Progenitor cell of endocrine pancreas (in vitro differentiated cells): ENCODE data around the gene NFIX. TPM values are rescaled to one million over a fixed set of nuclear protein-coding genes. Genes with fewer than 3 reads are reported as not detected.

Source experiments
- DNase-seq: peaks from one replicate; pipeline ENCODE4 v3.0.0; 2021; ENCODE audit warnings: low spot score; ENCODE audit not compliant: unreplicated experiment
- H3K27ac Mint-ChIP-seq: 2 replicates; pipeline ENCODE4 v1.8.0; 2021; ENCODE audit warnings: mild to moderate bottlenecking, moderate library complexity, mixed read lengths
- H3K27me3 Mint-ChIP-seq: 2 replicates; pipeline ENCODE4 v1.8.0; 2021; ENCODE audit warnings: mixed read lengths
- H3K36me3 Mint-ChIP-seq: 2 replicates; pipeline ENCODE4 v1.8.0; 2022; ENCODE audit warnings: mixed read lengths; ENCODE audit not compliant: insufficient read depth
- H3K4me1 Mint-ChIP-seq: 2 replicates; pipeline ENCODE4 v1.8.0; 2021; ENCODE audit warnings: low read depth, mixed read lengths
- H3K4me3 Mint-ChIP-seq: 2 replicates; pipeline ENCODE4 v1.8.0; 2021; ENCODE audit warnings: low read depth, mild to moderate bottlenecking, moderate library complexity, mixed read lengths
- H3K9me3 Mint-ChIP-seq: 2 replicates; pipeline ENCODE4 v1.8.0; 2021; ENCODE audit warnings: low read depth, mixed read lengths
- CTCF ChIP-seq: fragments of 200-600 bp; sonication (generic); IDR thresholded peaks from one replicate; pipeline ENCODE4 v1.5.0; 2021; ENCODE audit warnings: antibody characterized with exemption, mild to moderate bottlenecking; ENCODE audit not compliant: unreplicated experiment
- total RNA-seq: library from RNA; stranded (reverse); gene quantifications from 2 replicates; pipeline ENCODE4 v1.2.1, GENCODE V29; 2021

Gene NFIX
- total RNA-seq, 1 donor from 2014 or later, result 0.46 TPM

GRCh38 chr19:13104848-13105711 lies 109.8 kb downstream of the NFIX start:
- H3K27ac Mint-ChIP-seq, result no peak overlapping the region
- peaks cover 2% of the 10 kb centered on the region for H3K36me3 Mint-ChIP-seq
- H3K27me3 Mint-ChIP-seq, result peaks cover 10% of the 10 kb centered on the region
- H3K9me3 Mint-ChIP-seq, result no peaks in the 10 kb centered on the region
- no peak for TF ChIP-seq CTCF
- no peaks in the 10 kb centered on the region for H3K4me1 Mint-ChIP-seq
- H3K4me3 Mint-ChIP-seq, result no peak overlapping the region
- no peak for DNase-seq

DNA sequence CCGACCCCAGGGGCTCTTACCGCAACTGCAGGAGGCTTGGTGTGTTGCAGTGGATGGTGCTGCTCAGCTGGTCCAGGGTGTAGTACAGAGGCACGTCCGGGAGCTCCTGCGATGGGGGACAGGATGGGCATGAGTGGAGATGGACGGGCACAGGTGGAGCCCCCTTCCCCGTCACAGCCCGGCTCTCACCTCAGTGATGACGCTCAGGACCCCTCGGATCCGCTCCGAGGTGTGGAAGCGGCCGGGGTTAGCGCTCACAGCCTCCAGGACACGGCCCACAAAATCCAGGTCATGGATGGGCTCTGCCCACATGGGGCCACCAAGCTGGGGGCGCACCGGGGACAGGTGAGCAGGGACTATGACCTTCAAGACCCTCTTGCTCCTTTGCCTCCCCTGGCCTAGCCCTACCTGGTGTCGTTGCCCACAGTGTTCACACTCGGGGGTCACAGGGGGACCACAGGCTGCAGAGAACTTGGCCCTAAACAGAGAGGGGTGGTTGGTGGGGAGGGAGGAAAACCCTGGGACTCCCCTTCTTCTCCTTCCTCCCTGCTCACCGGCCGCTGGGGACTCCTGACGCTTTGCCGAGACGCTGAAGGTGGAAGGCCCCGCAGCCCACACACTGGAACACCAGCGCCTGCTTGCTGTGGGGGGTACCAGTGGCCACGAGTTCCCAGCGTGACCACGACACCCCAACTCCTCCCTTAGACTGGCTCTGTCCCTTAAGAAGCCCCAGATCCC lies 114.3 kb downstream of the NFIX start:
- no peak for DNase-seq
- no peak for TF ChIP-seq CTCF
- H3K27ac Mint-ChIP-seq, result no peak overlapping the region
- peaks cover 2% of the 10 kb centered on the region for H3K36me3 Mint-ChIP-seq
- H3K4me3 Mint-ChIP-seq, result no peak overlapping the region
- no peaks in the 10 kb centered on the region for H3K4me1 Mint-ChIP-seq
- no peaks in the 10 kb centered on the region for H3K9me3 Mint-ChIP-seq
- H3K27me3 Mint-ChIP-seq, result no peaks in the 10 kb centered on the region

DNA sequence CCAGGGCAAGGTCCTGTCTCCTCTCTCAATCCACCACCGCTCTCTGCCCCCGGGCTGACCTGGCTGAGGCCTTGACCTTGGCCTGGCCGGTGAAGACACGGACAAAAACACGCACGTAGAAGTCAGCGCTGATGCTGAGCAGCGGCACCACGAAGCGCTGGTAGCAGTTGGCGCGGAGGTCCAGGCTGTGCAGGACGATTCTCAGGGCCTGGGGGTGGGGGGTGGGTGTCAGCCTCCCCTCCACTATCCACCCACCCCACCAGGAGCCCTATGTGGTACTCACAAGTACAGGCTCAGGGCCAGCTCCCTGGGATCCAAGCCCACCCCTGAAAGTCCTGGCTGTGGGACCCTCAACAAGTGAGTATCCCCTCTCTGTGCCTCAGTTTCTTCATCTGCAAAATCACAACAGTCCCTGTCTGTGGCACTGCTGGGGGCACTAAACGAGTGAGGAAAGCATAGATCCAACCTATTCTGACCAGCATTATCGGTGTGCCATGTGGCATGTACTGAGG lies 114.9 kb downstream of the NFIX start:
- no peaks in the 10 kb centered on the region for H3K27me3 Mint-ChIP-seq

DNA sequence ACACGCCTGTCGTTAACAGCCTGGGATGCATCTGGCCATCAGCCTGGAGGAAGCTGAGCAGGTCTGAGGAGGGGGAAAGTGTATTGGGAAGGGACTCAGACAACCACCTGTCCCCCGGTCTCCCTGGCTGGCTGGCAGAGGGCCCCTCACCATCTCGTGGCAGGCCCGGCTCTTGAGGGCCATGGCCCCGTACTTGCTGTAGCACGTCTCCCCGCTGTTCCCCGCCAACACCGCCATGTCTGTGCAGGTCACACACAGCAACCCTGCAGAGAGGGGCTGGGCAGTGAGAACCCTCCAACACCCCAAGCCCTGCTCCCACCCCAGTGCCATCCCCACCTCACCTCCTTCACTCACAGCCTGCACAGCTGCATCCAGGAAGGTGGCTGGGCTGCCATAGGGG lies 117.3 kb downstream of the NFIX start:
- Mint-ChIP-seq H3K9me3 (no peaks in the 10 kb centered on the region), H3K27me3 (no peaks in the 10 kb centered on the region), H3K36me3 (peaks cover under 1% of the 10 kb centered on the region), H3K27ac (no peak overlapping the region), H3K4me3 (no peak overlapping the region), H3K4me1 (peaks cover 10% of the 10 kb centered on the region)
- TF ChIP-seq CTCF, result no peak
- no peak for DNase-seq

More for the DNA sequence above, 114.9 kb downstream of the NFIX start:
- no peaks in the 10 kb centered on the region for H3K9me3 Mint-ChIP-seq
- H3K4me3 Mint-ChIP-seq, result no peak overlapping the region
- TF ChIP-seq CTCF, result no peak
- H3K27ac Mint-ChIP-seq, result no peak overlapping the region
- no peaks in the 10 kb centered on the region for H3K4me1 Mint-ChIP-seq
- no peak for DNase-seq
- H3K36me3 Mint-ChIP-seq, result peaks cover 2% of the 10 kb centered on the region

GRCh38 chr19:13115936-13116281 lies 120.6 kb downstream of the NFIX start:
- Mint-ChIP-seq H3K36me3 (no peaks in the 10 kb centered on the region), H3K27ac (peak overlapping the region; percentile 99), H3K4me3 (peak overlapping the region; percentile 96), H3K9me3 (no peaks in the 10 kb centered on the region), H3K4me1 (peaks cover 18% of the 10 kb centered on the region), H3K27me3 (no peaks in the 10 kb centered on the region)
- DNase-seq, result no peak
- no peak for TF ChIP-seq CTCF
